Astrocyte (in vitro differentiated cells and primary cell): ENCODE results near the gene DNAJC10.

ENCODE experiments used
- CTCF ChIP-seq: IDR thresholded peaks from 2 replicates; pipeline ENCODE4 v1.5.1; 2011; ENCODE audit warnings: low read depth, mild to moderate bottlenecking, inconsistent platforms, low read length, moderate library complexity; ENCODE audit not compliant: insufficient read depth
- EZH2 ChIP-seq: IDR thresholded peaks from 2 replicates; pipeline ENCODE4 v1.6.1; 2012; ENCODE audit warnings: mild to moderate bottlenecking, low read length, inconsistent platforms; ENCODE audit not compliant: insufficient read depth

DNA sequence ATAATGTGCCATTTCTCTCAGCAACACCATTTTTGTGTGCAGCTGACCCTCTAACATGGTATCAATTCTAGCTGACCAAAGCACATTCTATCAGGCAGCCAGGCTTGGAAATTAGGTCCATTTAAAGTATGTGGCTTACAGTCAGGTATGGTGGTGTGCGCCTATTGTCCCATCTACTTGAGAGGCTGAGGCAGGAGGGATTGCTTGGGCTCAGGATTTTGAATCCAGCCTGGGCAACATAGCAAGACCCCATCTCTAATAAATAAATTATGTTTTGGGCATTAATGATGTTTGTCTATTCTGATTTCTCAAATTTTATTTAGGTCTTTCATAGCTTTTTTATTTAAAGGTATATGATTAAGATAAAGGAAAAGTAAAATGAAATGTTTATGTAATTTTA, 63.3 kb downstream of the DNAJC10 start:
- TF ChIP-seq CTCF (no peak), EZH2 (no peak)
